Tongue (tissue), 2 donors: Measurements from ENCODE around the gene DIP2C. TPM values are rescaled to one million over a fixed set of nuclear protein-coding genes. Genes with fewer than 3 reads are reported as not detected.
"Not testable (repeated sequence)": the region's sequence is repeated elsewhere in the genome, so short reads cannot be mapped to it uniquely, and the experiment has no call there.

Experiments used
- DNase-seq: peaks from one replicate; pipeline ENCODE4 v3.0.0-alpha.2; 2015
- total RNA-seq: library from RNA; depleted of rRNA; stranded (reverse); fragments of >200 nt; gene quantifications from one replicate; pipeline ENCODE4 v1.2.3, GENCODE V29; 2014

The DIP2C gene
- total RNA-seq, 1 donor from 2014 or later, result 39.0 TPM

GRCh38 chr10:639751-640672 lies 49.5 kb downstream of the DIP2C start:
- no peak for DNase-seq

- no peak for DNase-seq
Measured at GRCh38 chr10:639001-639750, 50.3 kb downstream of the DIP2C start.

GRCh38 chr10:637771-638195 lies 51.7 kb downstream of the DIP2C start:
- no peak for DNase-seq

GRCh38 chr10:637221-637620 lies 52.2 kb downstream of the DIP2C start:
- DNase-seq, result no peak

- no peak for DNase-seq
Measured at GRCh38 chr10:636769-637168, 52.7 kb downstream of the DIP2C start.

GRCh38 chr10:636016-636730 lies 53.3 kb downstream of the DIP2C start:
- DNase-seq, result no peak

GRCh38 chr10:635088-635861 lies 54.2 kb downstream of the DIP2C start:
- no peak for DNase-seq

- no peak for DNase-seq
Measured at GRCh38 chr10:634256-634655, 55.2 kb downstream of the DIP2C start.

GRCh38 chr10:633279-634245 lies 55.9 kb downstream of the DIP2C start:
- DNase-seq, result peak; percentile 53

- not testable (repeated sequence) for DNase-seq
Measured at GRCh38 chr10:632807-633177, 56.7 kb downstream of the DIP2C start.

GRCh38 chr10:632155-632806 lies 57.2 kb downstream of the DIP2C start:
- DNase-seq, result not testable (repeated sequence)

- DNase-seq, result no peak
Measured at GRCh38 chr10:631266-631665, 58.2 kb downstream of the DIP2C start.

- DNase-seq, result no peak
Measured at GRCh38 chr10:630581-631073, 58.8 kb downstream of the DIP2C start.

GRCh38 chr10:629186-629998 lies 60.1 kb downstream of the DIP2C start:
- no peak for DNase-seq

GRCh38 chr10:628386-629045 lies 61.0 kb downstream of the DIP2C start:
- DNase-seq, result no peak

GRCh38 chr10:627032-627992 lies 62.2 kb downstream of the DIP2C start:
- no peak for DNase-seq
